Progenitor cell of endocrine pancreas (in vitro differentiated cells): ENCODE data around the gene NAT8L. TPM values are rescaled to one million over a fixed set of nuclear protein-coding genes. Genes with fewer than 3 reads are reported as not detected.

Experiments
- DNase-seq: peaks from one replicate; pipeline ENCODE4 v3.0.0; 2021; ENCODE audit warnings: low spot score; ENCODE audit not compliant: unreplicated experiment
- H3K27ac Mint-ChIP-seq: 2 replicates; pipeline ENCODE4 v1.8.0; 2021; ENCODE audit warnings: mild to moderate bottlenecking, moderate library complexity, mixed read lengths
- H3K27me3 Mint-ChIP-seq: 2 replicates; pipeline ENCODE4 v1.8.0; 2021; ENCODE audit warnings: mixed read lengths
- H3K36me3 Mint-ChIP-seq: 2 replicates; pipeline ENCODE4 v1.8.0; 2022; ENCODE audit warnings: mixed read lengths; ENCODE audit not compliant: insufficient read depth
- H3K4me1 Mint-ChIP-seq: 2 replicates; pipeline ENCODE4 v1.8.0; 2021; ENCODE audit warnings: low read depth, mixed read lengths
- H3K4me3 Mint-ChIP-seq: 2 replicates; pipeline ENCODE4 v1.8.0; 2021; ENCODE audit warnings: low read depth, mild to moderate bottlenecking, moderate library complexity, mixed read lengths
- H3K9me3 Mint-ChIP-seq: 2 replicates; pipeline ENCODE4 v1.8.0; 2021; ENCODE audit warnings: low read depth, mixed read lengths
- CTCF ChIP-seq: fragments of 200-600 bp; sonication (generic); IDR thresholded peaks from one replicate; pipeline ENCODE4 v1.5.0; 2021; ENCODE audit warnings: antibody characterized with exemption, mild to moderate bottlenecking; ENCODE audit not compliant: unreplicated experiment
- total RNA-seq: library from RNA; stranded (reverse); gene quantifications from 2 replicates; pipeline ENCODE4 v1.2.1, GENCODE V29; 2021

NAT8L gene
- total RNA-seq, 1 donor from 2014 or later, result 20.7 TPM

GRCh38 chr4:2104556-2105345, 45.6 kb downstream of the NAT8L start:
- DNase-seq, result no peak
- peaks cover 2% of the 10 kb centered on the region for H3K36me3 Mint-ChIP-seq
- H3K9me3 Mint-ChIP-seq, result peaks cover 16% of the 10 kb centered on the region
- no peak for TF ChIP-seq CTCF
- H3K4me1 Mint-ChIP-seq, result no peaks in the 10 kb centered on the region
- H3K27me3 Mint-ChIP-seq, result no peaks in the 10 kb centered on the region
- no peak overlapping the region for H3K4me3 Mint-ChIP-seq
- H3K27ac Mint-ChIP-seq, result no peak overlapping the region

GRCh38 chr4:2105559-2105958, 46.4 kb downstream of the NAT8L start:
- Mint-ChIP-seq H3K9me3 (peaks cover 16% of the 10 kb centered on the region), H3K27ac (no peak overlapping the region), H3K36me3 (peaks cover 2% of the 10 kb centered on the region), H3K27me3 (no peaks in the 10 kb centered on the region), H3K4me1 (no peaks in the 10 kb centered on the region), H3K4me3 (no peak overlapping the region)
- DNase-seq, result no peak
- no peak for TF ChIP-seq CTCF

- H3K27ac Mint-ChIP-seq, result no peak overlapping the region
- H3K36me3 Mint-ChIP-seq, result no peaks in the 10 kb centered on the region
- no peak for TF ChIP-seq CTCF
- no peaks in the 10 kb centered on the region for H3K9me3 Mint-ChIP-seq
- no peaks in the 10 kb centered on the region for H3K4me1 Mint-ChIP-seq
- no peaks in the 10 kb centered on the region for H3K27me3 Mint-ChIP-seq
- DNase-seq, result no peak
- H3K4me3 Mint-ChIP-seq, result no peak overlapping the region
Observed at GRCh38 chr4:2116687-2117400, 57.7 kb downstream of the NAT8L start.

Other genes starting within 250 kb of the NAT8L start
- gene LETM1, start 203.2 kb upstream of the NAT8L start, total RNA-seq, result 46.1 and 51.2 TPM in 2 replicates
- gene NSD2, start 187.9 kb upstream of the NAT8L start, total RNA-seq, result 212 and 214 TPM in 2 replicates
- gene NELFA, start 50.4 kb upstream of the NAT8L start, total RNA-seq, result 52.5 and 54.2 TPM in 2 replicates
- 18.1 and 18.3 TPM in 2 replicates for gene HAUS3, start 182.8 kb downstream of the NAT8L start, total RNA-seq
- gene POLN, start 182.8 kb downstream of the NAT8L start, total RNA-seq, result 5.0 and 5.9 TPM in 2 replicates
- gene MXD4, start 202.8 kb downstream of the NAT8L start, total RNA-seq, result 103 and 121 TPM in 2 replicates